ENCODE results near the gene TMA7.

- TF ChIP-seq CTCF (conservative IDR thresholded peaks at IDR 0.05) (no peak), ZFX (IDR thresholded peaks at IDR 0.05) (no peak)
Measured at GRCh38 chr3:48412375-48413001, 27.6 kb upstream of the TMA7 start.

All from C4-2B (cell line).